WTC11 (cell line): ENCODE results near the gene CD79A. TPM values are rescaled to one million over a fixed set of nuclear protein-coding genes. Genes with fewer than 3 reads are reported as not detected.

Source experiments
- ATAC-seq: fragments of 200-7000 bp; cut with Tn5 transposase; 2 replicates; pipeline ENCODE4 v1.10.0; 2021; ENCODE audit warnings: mild to moderate bottlenecking, moderate library complexity
- CTCF ChIA-PET: fragments of 300-600 bp; sonication (Branson Sonifier 250); formaldehyde crosslinking; loops from one replicate; lab custom pipeline; 2021; ENCODE audit warnings: antibody characterized with exemption; lab: Charles Lee
- POLR2A ChIA-PET: fragments of 350-600 bp; sonication (Branson Sonifier 250); formaldehyde crosslinking; loops from one replicate; lab custom pipeline; 2021; ENCODE audit warnings: antibody characterized with exemption; lab: Charles Lee
- DNase-seq: peaks from one replicate; pipeline ENCODE4 v3.0.0; 2021; ENCODE audit warnings: low spot score
- H3K27ac Mint-ChIP-seq: 2 replicates; pipeline ENCODE4 v1.8.0; 2021; ENCODE audit warnings: mixed read lengths
- H3K27me3 Mint-ChIP-seq: 2 replicates; pipeline ENCODE4 v1.8.0; 2021; ENCODE audit warnings: low read depth, mild to moderate bottlenecking, moderate library complexity, mixed read lengths
- H3K36me3 Mint-ChIP-seq: 2 replicates; pipeline ENCODE4 v1.8.0; 2021; ENCODE audit warnings: mixed read lengths
- H3K4me1 Mint-ChIP-seq: 2 replicates; pipeline ENCODE4 v1.8.0; 2022; ENCODE audit warnings: mixed read lengths
- H3K4me3 Mint-ChIP-seq: 2 replicates; pipeline ENCODE4 v1.8.0; 2021; ENCODE audit warnings: mild to moderate bottlenecking, moderate library complexity, mixed read lengths
- H3K9me3 Mint-ChIP-seq: 2 replicates; pipeline ENCODE4 v1.8.0; 2021; ENCODE audit warnings: mixed read lengths
- ARID4B ChIP-seq: sonication (generic); formaldehyde crosslinking; IDR thresholded peaks from 2 replicates; pipeline ENCODE4 v1.8.0; 2023; ENCODE audit warnings: missing genetic modification reagents, mild to moderate bottlenecking, borderline replicate concordance
- ATF2 ChIP-seq: sonication (generic); formaldehyde crosslinking; IDR thresholded peaks from 2 replicates; pipeline ENCODE4 v1.8.1; 2022; ENCODE audit warnings: low read depth, missing genetic modification reagents, borderline replicate concordance
- CREM ChIP-seq: sonication (generic); formaldehyde crosslinking; IDR thresholded peaks from 2 replicates; pipeline ENCODE4 v1.8.1; 2022; ENCODE audit warnings: mild to moderate bottlenecking, missing genetic modification reagents, moderate library complexity
- CTCF ChIP-seq: fragments of 200-600 bp; IDR thresholded peaks from 2 replicates; pipeline ENCODE4 v1.8.0; 2022; ENCODE audit warnings: antibody characterized with exemption
- JAZF1 ChIP-seq: fragments of 250-450 bp; sonication (Bioruptor Pico); IDR thresholded peaks from 2 replicates; pipeline ENCODE4 v1.9.0; 2021; ENCODE audit warnings: moderate library complexity, mild to moderate bottlenecking, inconsistent platforms
- JUN ChIP-seq: sonication (generic); formaldehyde crosslinking; IDR thresholded peaks from 2 replicates; pipeline ENCODE4 v1.8.0; 2023; ENCODE audit warnings: mild to moderate bottlenecking, missing genetic modification reagents
- PRDM15 ChIP-seq: sonication (generic); formaldehyde crosslinking; IDR thresholded peaks from 2 replicates; pipeline ENCODE4 v1.8.0; 2022; ENCODE audit warnings: missing genetic modification reagents
- PREB ChIP-seq: sonication (generic); formaldehyde crosslinking; IDR thresholded peaks from 2 replicates; pipeline ENCODE4 v1.8.1; 2022; ENCODE audit warnings: mild to moderate bottlenecking, missing genetic modification reagents, moderate library complexity, borderline replicate concordance
- SMAD4 ChIP-seq: sonication (generic); formaldehyde crosslinking; IDR thresholded peaks from 2 replicates; pipeline ENCODE4 v1.8.0; 2022; ENCODE audit warnings: mild to moderate bottlenecking, missing genetic modification reagents
- ZBTB21 ChIP-seq: sonication (generic); formaldehyde crosslinking; IDR thresholded peaks from 2 replicates; pipeline ENCODE4 v1.8.1; 2023; ENCODE audit warnings: mild to moderate bottlenecking, missing genetic modification reagents, borderline replicate concordance
- ZNF138 ChIP-seq: sonication (generic); formaldehyde crosslinking; conservative IDR thresholded peaks from 2 replicates; pipeline ENCODE4 v1.8.1; 2022; ENCODE audit warnings: mild to moderate bottlenecking, moderate library complexity, missing genetic modification reagents
- ZNF425 ChIP-seq: fragments of 250-450 bp; sonication (Bioruptor Pico); conservative IDR thresholded peaks from 2 replicates; pipeline ENCODE4 v1.9.0; 2021; ENCODE audit warnings: mild to moderate bottlenecking
- ZNF532 ChIP-seq: fragments of 250-450 bp; sonication (Bioruptor Pico); IDR thresholded peaks from 2 replicates; pipeline ENCODE4 v1.9.0; 2021; ENCODE audit warnings: mild to moderate bottlenecking, borderline replicate concordance
- total RNA-seq: library from RNA; stranded (reverse); gene quantifications from 3 replicates; pipeline ENCODE4 v1.2.3, GENCODE V29; 2021

CD79A gene
- total RNA-seq, 1 experiment from 2014 or later = 0.42 TPM

GRCh38 chr19:41888926-41889325 is 11.8 kb downstream of the CD79A start (continued):
- TF ChIP-seq ATF2 (CRISPR knock-in tag) (no peak), JAZF1 (CRISPR knock-in tag) (no peak)

- TF ChIP-seq PRDM15 (CRISPR knock-in tag) (no peak), PREB (CRISPR knock-in tag) (no peak), ZNF532 (CRISPR knock-in tag) (no peak), SMAD4 (CRISPR knock-in tag) (no peak), ZBTB21 (no peak)
- TF ChIP-seq, all 79 proteins: peak for 0
- Mint-ChIP-seq H3K36me3 (peaks cover 3% of the 10 kb centered on the region), H3K4me1 (peaks cover 27% of the 10 kb centered on the region), H3K27me3 (no peaks in the 10 kb centered on the region; the same call in 1 of the 2 replicates), H3K9me3 (no peaks in the 10 kb centered on the region), H3K4me3 (no peak overlapping the region), H3K27ac (no peak overlapping the region)
- DNase-seq = no peak
- no peak for ATAC-seq
- CTCF ChIA-PET = interaction anchor here (0.7 kb wide), 1 partner anchor 15 kb away, joined by 3 read pairs; no protein-coding TSS in a partner anchor
- POLR2A ChIA-PET = no interaction called here
Measured at GRCh38 chr19:41889896-41890295, 12.8 kb downstream of the CD79A start.

- H3K36me3 Mint-ChIP-seq = peaks cover 8% of the 10 kb centered on the region
- H3K27me3 Mint-ChIP-seq = no peaks in the 10 kb centered on the region; the same call in 1 of the 2 replicates
- CTCF ChIA-PET = interaction anchor here (1.0 to 1.7 kb wide), 3 partner anchors 11 to 39 kb away, joined by 3 to 4 read pairs (median 4); no protein-coding TSS in a partner anchor
- DNase-seq (no peak), ATAC-seq (no peak)
- peaks cover 27% of the 10 kb centered on the region for H3K4me1 Mint-ChIP-seq
- no peak overlapping the region for H3K27ac Mint-ChIP-seq
- no peaks in the 10 kb centered on the region for H3K9me3 Mint-ChIP-seq
- no peak overlapping the region for H3K4me3 Mint-ChIP-seq
- POLR2A ChIA-PET = no interaction called here
- TF ChIP-seq CREM = no peak
- TF ChIP-seq CTCF = no peak
- no peak for TF ChIP-seq ZNF425 (CRISPR knock-in tag)
- TF ChIP-seq JUN (CRISPR knock-in tag) = no peak
- no peak for TF ChIP-seq ZNF138 (CRISPR knock-in tag)
- TF ChIP-seq ARID4B (CRISPR knock-in tag) = no peak
Measured at GRCh38 chr19:41890936-41891335, 13.9 kb downstream of the CD79A start.
